Uterus (tissue), 4 donors: ENCODE data around the gene CAPZB. TPM values are rescaled to one million over a fixed set of nuclear protein-coding genes. Genes with fewer than 3 reads are reported as not detected.

ENCODE experiments used
- DNase-seq, 2 donors: peaks; one replicate each; pipeline ENCODE4 v3.0.0-alpha.2; 2019 to 2020
- H3K27ac ChIP-seq, 2 donors: fragments of 200-600 bp; sonication (generic); 1 replicate in 1 of 2; 2 replicates in 1 of 2; pipeline ENCODE4 v1.5.1; 2016 to 2018
- H3K27me3 ChIP-seq, 2 donors: fragments of 200-600 bp; sonication (generic); one replicate each; pipeline ENCODE4 v1.5.1; 2018 to 2019; ENCODE audit warnings: control low read depth in 1 of 2
- H3K36me3 ChIP-seq, 2 donors: fragments of 200-600 bp; sonication (generic); one replicate each; pipeline ENCODE4 v1.5.1; 2019; ENCODE audit warnings: control low read depth in 1 of 2
- H3K4me1 ChIP-seq, 2 donors: fragments of 200-600 bp; sonication (generic); one replicate each; pipeline ENCODE4 v1.5.1; 2018 to 2019; ENCODE audit warnings: control low read depth in 1 of 2
- H3K4me3 ChIP-seq, 2 donors: fragments of 200-600 bp; sonication (generic); 1 replicate in 1 of 2; 2 replicates in 1 of 2; pipeline ENCODE4 v1.5.1; 2018 to 2019; ENCODE audit warnings: mild to moderate bottlenecking in 1 of 2
- H3K9me3 ChIP-seq, 2 donors: fragments of 200-600 bp; sonication (generic); one replicate each; pipeline ENCODE4 v1.5.1; 2019; ENCODE audit warnings: control low read depth in 1 of 2
- CTCF ChIP-seq, 4 experiments: fragments of 200-600 bp in 2 of 4; fragments of 450-650 bp in 2 of 4; sonication (generic) in 2 of 4; IDR thresholded peaks; one replicate each; pipeline ENCODE4 v1.5.1; 2016 to 2019; ENCODE audit warnings: antibody characterized with exemption in 4 of 4, mild to moderate bottlenecking in 2 of 4, moderate library complexity in 1 of 4
- POLR2A ChIP-seq, 2 donors: fragments of 450-650 bp; IDR thresholded peaks; one replicate each; pipeline ENCODE4 v1.6.1; 2016; ENCODE audit warnings: antibody characterized with exemption in 2 of 2, mild to moderate bottlenecking in 1 of 2, moderate library complexity in 1 of 2
- intact Hi-C: fragments of 100-400 bp; cut with DNase I; formaldehyde crosslinking; loops from one replicate; pipeline ENCODE4 v1.15.1; 2023; ENCODE audit warnings: low total_unique reads
- total RNA-seq, 4 donors: library from RNA; depleted of rRNA in 3 of 4; stranded (reverse); fragments of >200 nt in 3 of 4; gene quantifications; one replicate each; pipeline versions ENCODE4 v1.1.0 to v1.2.4, GENCODE V29; 2014 to 2023
- donor health status: DM: yes; HTN: yes; CAD: no.

The CAPZB gene
- total RNA-seq, 4 donors from 2014 or later = 94.4 to 281 (median 141) TPM

- no peaks in the 10 kb centered on the region for H3K9me3 ChIP-seq
Observed at GRCh38 chr1:19413999-19414398, 71.3 kb downstream of the CAPZB start.

GRCh38 chr1:19412654-19413053 lies 72.7 kb downstream of the CAPZB start:
- DNase-seq = no peak
- no peaks in the 10 kb centered on the region for H3K27me3 ChIP-seq
- no peaks in the 10 kb centered on the region for H3K9me3 ChIP-seq
- H3K4me1 ChIP-seq = peaks cover 9 to 23% of the 10 kb centered on the region in 2 donors
- H3K27ac ChIP-seq = peak overlapping the region; percentile 71 to 89
- no peaks in the 10 kb centered on the region for H3K36me3 ChIP-seq
- H3K4me3 ChIP-seq = no peak overlapping the region
- intact Hi-C loops = no loop called here
- no peak for TF ChIP-seq CTCF (IDR thresholded peaks at IDR 0.05)
- no peak for TF ChIP-seq POLR2A (IDR thresholded peaks at IDR 0.05)

More at GRCh38 chr1:19413999-19414398, 71.3 kb downstream of the CAPZB start:
- Histone ChIP-seq H3K4me1 (peaks cover 9 to 24% of the 10 kb centered on the region in 2 donors), H3K27me3 (no peaks in the 10 kb centered on the region), H3K36me3 (no peaks in the 10 kb centered on the region), H3K27ac (peak overlapping the region; percentile 71 to 89), H3K4me3 (no peak overlapping the region)
- DNase-seq = no peak
- intact Hi-C loops = no loop called here
- TF ChIP-seq POLR2A (IDR thresholded peaks at IDR 0.05) (no peak), CTCF (IDR thresholded peaks at IDR 0.05) (no peak)

GRCh38 chr1:19411612-19412011 lies 73.7 kb downstream of the CAPZB start:
- H3K9me3 ChIP-seq = no peaks in the 10 kb centered on the region
- intact Hi-C loops = no loop called here
- no peak overlapping the region for H3K4me3 ChIP-seq
- no peaks in the 10 kb centered on the region for H3K27me3 ChIP-seq
- no peak for DNase-seq
- peaks cover 9 to 17% of the 10 kb centered on the region in 2 donors for H3K4me1 ChIP-seq
- no peak for TF ChIP-seq CTCF (IDR thresholded peaks at IDR 0.05)
- H3K27ac ChIP-seq = peak overlapping the region; percentile 71 to 89
- H3K36me3 ChIP-seq = no peaks in the 10 kb centered on the region

- Histone ChIP-seq H3K4me1 (peaks cover 0 to 17% of the 10 kb centered on the region in 2 donors), H3K27ac (peak overlapping the region; percentile 16 to 89), H3K9me3 (no peaks in the 10 kb centered on the region), H3K4me3 (no peak overlapping the region), H3K27me3 (no peaks in the 10 kb centered on the region), H3K36me3 (no peaks in the 10 kb centered on the region)
- intact Hi-C loops = no loop called here
- no peak for DNase-seq
- TF ChIP-seq POLR2A (IDR thresholded peaks at IDR 0.05) = no peak
- TF ChIP-seq CTCF (IDR thresholded peaks at IDR 0.05) = no peak
Observed at GRCh38 chr1:19410393-19410792, 74.9 kb downstream of the CAPZB start.

- Histone ChIP-seq H3K4me3 (no peak overlapping the region), H3K9me3 (no peaks in the 10 kb centered on the region), H3K27ac (peak overlapping the region; percentile 28 to 36), H3K4me1 (peaks cover 0 to 15% of the 10 kb centered on the region in 2 donors), H3K36me3 (no peaks in the 10 kb centered on the region), H3K27me3 (no peaks in the 10 kb centered on the region)
- DNase-seq = no peak
- intact Hi-C loops = no loop called here
- TF ChIP-seq POLR2A (IDR thresholded peaks at IDR 0.05) = no peak
- TF ChIP-seq CTCF (IDR thresholded peaks at IDR 0.05) = no peak
Observed at GRCh38 chr1:19409477-19410341, 75.6 kb downstream of the CAPZB start.
